Measurements from ENCODE around the gene MGAT5.

Gene MGAT5

DNA sequence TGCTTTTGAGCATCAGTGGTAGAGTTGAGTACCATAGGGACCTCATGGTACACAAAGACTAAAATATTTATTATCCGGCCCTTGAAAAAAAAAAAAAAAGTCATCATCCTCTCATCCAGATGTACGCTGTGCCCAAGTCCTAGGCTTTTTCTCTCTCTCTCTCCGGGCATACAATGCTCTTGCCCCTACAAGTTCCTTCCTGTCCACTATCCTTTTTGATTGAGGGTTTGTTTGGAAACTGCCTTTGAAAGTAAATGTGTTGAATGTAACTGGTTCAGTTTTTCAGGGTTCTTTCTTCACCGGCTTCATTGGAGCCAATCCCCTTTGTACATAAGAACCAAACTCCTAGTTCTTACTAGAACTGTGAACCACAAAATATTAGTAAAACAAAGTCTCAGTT is 130.3 kb downstream of the MGAT5 start:
- Histone ChIP-seq H3K27ac (no peak overlapping the region), H3K4me3 (ENCODE audit: low read depth, low read length) (no peak overlapping the region), H3K27me3 (replicated peaks) (no peaks in the 10 kb centered on the region), H3K36me3 (replicated peaks) (no peaks in the 10 kb centered on the region)
- in situ Hi-C loops (cut with HindIII; ENCODE audit: low pct_ligation_motif_present, low sequenced_read_pairs), result no loop called here
- TF ChIP-seq, protein P1, sequence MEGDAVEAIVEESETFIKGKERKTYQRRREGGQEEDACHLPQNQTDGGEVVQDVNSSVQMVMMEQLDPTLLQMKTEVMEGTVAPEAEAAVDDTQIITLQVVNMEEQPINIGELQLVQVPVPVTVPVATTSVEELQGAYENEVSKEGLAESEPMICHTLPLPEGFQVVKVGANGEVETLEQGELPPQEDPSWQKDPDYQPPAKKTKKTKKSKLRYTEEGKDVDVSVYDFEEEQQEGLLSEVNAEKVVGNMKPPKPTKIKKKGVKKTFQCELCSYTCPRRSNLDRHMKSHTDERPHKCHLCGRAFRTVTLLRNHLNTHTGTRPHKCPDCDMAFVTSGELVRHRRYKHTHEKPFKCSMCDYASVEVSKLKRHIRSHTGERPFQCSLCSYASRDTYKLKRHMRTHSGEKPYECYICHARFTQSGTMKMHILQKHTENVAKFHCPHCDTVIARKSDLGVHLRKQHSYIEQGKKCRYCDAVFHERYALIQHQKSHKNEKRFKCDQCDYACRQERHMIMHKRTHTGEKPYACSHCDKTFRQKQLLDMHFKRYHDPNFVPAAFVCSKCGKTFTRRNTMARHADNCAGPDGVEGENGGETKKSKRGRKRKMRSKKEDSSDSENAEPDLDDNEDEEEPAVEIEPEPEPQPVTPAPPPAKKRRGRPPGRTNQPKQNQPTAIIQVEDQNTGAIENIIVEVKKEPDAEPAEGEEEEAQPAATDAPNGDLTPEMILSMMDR (IDR thresholded peaks at IDR 0.05; ENCODE audit: low read depth, low read length, missing control alignments), result no peak
- no peak for DNase-seq

DNA sequence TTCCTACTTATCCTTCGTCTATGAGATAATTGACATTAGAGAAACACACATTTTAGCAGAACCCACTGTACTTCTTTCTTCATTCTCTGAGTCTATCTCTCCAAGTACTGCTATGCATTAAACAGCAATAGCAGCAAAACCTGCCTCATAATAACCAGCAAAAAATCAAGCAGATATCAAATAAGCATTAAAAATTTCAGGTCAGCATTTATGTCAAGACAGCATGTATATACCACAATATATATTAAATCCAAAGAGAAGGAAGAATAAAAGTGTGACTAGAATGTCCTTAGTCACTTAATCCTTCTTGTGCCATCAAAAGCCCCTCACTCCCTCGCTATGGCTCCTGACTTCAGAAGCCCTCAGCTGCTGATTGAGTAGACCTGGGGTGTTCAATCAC is 131.3 kb downstream of the MGAT5 start:
- Histone ChIP-seq H3K27ac (no peak overlapping the region), H3K36me3 (replicated peaks) (no peaks in the 10 kb centered on the region), H3K4me3 (ENCODE audit: low read depth, low read length) (no peak overlapping the region), H3K27me3 (replicated peaks) (no peaks in the 10 kb centered on the region)
- DNase-seq, result no peak
- TF ChIP-seq, protein P1 (IDR thresholded peaks at IDR 0.05; ENCODE audit: low read depth, low read length, missing control alignments), result no peak
- in situ Hi-C loops (cut with HindIII; ENCODE audit: low pct_ligation_motif_present, low sequenced_read_pairs), result no loop called here

DNA sequence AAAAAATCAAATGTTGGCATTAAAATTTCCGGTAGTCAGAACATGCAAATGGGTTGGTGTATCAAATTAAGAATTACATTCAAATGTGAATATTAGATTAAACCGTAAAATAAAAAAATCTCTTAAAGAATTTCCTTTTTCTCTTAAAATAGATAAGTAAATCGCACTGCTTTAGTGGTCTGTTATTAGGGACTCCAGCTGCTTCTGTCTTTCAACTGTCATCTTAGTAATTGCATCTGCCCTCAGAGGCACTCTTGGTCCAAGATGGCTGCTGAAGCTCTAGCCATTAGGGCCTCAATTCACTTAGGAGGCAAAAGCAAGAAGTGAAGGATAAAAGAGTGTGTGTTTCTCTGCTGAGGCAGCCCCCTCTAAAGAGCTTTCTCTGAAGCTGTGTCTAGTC is 132.4 kb downstream of the MGAT5 start:
- TF ChIP-seq, protein P1 (IDR thresholded peaks at IDR 0.05; ENCODE audit: low read depth, low read length, missing control alignments), result no peak
- Histone ChIP-seq H3K27me3 (replicated peaks) (no peaks in the 10 kb centered on the region), H3K4me3 (ENCODE audit: low read depth, low read length) (no peak overlapping the region), H3K36me3 (replicated peaks) (no peaks in the 10 kb centered on the region), H3K27ac (no peak overlapping the region)
- in situ Hi-C loops (cut with HindIII; ENCODE audit: low pct_ligation_motif_present, low sequenced_read_pairs), result no loop called here
- no peak for DNase-seq

DNA sequence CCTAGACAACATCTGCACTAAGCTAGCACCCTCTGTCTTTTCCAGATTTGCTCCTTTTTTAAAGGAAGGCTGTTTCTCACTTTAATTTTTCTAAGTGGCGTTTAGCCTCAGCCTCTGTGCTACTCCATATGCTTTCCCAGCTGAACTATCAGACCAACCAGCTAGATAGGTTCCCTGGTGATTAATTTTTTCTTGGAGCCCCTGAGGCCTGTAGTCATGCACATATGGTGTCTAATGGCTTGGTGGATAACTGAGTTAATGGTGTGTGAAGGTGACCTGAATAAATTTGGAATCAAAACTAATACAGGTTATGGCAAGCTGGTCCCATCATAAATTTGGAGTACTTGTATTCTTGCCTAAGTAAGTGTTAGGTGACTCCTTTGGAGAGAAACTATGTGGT is 135.5 kb downstream of the MGAT5 start:
- no peak overlapping the region for H3K4me3 ChIP-seq (ENCODE audit: low read depth, low read length)
- H3K36me3 ChIP-seq (replicated peaks), result no peaks in the 10 kb centered on the region
- no peak overlapping the region for H3K27ac ChIP-seq
- in situ Hi-C loops (cut with HindIII; ENCODE audit: low pct_ligation_motif_present, low sequenced_read_pairs), result no loop called here
- no peaks in the 10 kb centered on the region for H3K27me3 ChIP-seq (replicated peaks)
- no peak for DNase-seq
- TF ChIP-seq, protein P1 (IDR thresholded peaks at IDR 0.05; ENCODE audit: low read depth, low read length, missing control alignments), result no peak

DNA sequence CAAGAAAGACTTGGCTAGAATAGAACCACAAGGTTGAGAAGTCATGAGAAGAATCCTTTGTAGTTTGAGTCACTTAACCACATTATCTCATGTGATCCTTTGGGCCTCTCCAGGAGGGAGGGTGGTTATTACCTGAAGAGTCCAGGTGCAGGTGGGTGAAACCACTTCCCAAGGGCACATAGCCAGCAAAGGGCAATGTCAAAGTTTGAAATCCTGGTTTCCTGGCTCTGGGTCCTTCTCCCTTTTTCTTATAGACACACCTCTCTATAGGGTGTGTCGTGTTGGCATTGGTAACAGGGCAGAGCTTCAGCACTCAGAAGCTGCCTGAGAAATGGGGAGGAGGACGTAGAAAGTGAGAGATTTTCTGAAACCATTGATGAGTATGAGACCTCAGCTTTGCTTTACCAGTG is 137.9 kb downstream of the MGAT5 start:
- DNase-seq, result no peak
- no peak overlapping the region for H3K27ac ChIP-seq

More for the DNA sequence above, 137.9 kb downstream of the MGAT5 start:
- TF ChIP-seq, protein P1 (IDR thresholded peaks at IDR 0.05; ENCODE audit: low read depth, low read length, missing control alignments), result no peak
- Histone ChIP-seq H3K4me3 (ENCODE audit: low read depth, low read length) (no peak overlapping the region), H3K27me3 (replicated peaks) (no peaks in the 10 kb centered on the region), H3K36me3 (replicated peaks) (no peaks in the 10 kb centered on the region)
- in situ Hi-C loops (cut with HindIII; ENCODE audit: low pct_ligation_motif_present, low sequenced_read_pairs), result no loop called here

Measured in brain microvascular endothelial cell (primary cell).